Fibroblast of mammary gland (primary cell): ENCODE data around the gene CFD.

Experiments
- DNase-seq: peaks from one replicate; pipeline ENCODE4 v3.0.0-alpha.2; 2010; ENCODE audit warnings: low read depth
- H3K4me3 ChIP-seq: 2 replicates; pipeline ENCODE4 v1.5.1; 2011; ENCODE audit warnings: low read depth, mild to moderate bottlenecking, low read length, moderate library complexity; ENCODE audit not compliant: control insufficient read depth
- TF ChIP-seq, protein P1 (sequence below): conservative IDR thresholded peaks from 2 replicates; pipeline ENCODE4 v1.5.1; 2011; ENCODE audit warnings: low read depth, low read length, inconsistent platforms; ENCODE audit not compliant: control insufficient read depth, insufficient read depth

The CFD gene

DNA sequence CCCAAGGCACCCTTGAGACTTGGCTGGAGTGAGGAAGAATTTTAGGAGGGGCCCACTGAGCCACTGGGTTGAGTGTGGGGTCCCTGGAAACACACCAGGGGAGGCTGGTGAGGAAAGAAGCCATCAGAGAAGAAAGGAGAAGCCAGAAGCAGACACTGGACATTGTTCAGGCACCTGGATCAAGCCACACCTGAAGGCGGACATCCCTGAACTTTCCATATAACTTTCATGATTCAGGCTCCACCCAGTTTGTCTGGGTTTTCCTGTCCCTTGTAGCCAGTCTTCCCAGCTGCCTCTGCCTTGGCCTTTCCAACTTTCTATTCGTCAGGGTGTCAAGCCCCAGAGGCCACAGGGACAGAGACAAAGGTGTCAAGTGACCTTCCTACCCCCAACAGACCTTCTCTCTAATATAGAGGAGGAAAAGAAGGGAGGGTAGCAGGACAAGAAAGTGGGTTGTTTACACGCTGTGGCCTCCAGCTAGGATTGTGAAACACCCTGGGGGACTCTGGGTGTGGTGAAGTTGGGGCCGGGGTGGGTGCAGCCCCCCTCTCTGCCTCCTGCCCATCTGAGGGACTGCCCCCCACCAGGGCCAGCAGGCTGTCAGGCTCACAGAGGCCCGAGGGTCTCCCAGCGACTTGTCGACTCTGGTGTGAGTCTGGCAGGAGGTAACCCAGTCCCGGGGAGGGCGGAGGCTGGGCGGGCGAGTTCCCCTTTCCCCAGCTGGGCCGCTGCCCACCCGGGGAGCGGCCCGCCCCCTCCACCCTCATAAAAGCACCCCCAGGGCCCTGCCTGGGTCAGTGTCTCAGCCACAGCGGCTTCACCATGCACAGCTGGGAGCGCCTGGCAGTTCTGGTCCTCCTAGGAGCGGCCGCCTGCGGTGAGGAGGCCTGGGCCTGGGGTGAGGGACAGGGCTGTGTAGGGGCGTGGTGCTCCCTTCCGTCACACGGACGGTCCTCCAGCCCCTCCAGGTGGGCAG lies at the start of gene CFD:
CFD (plus strand) TSS at position 797 of the 976 bp plus-strand sequence; CDS start at position 823, 26 bp downstream.
- TF ChIP-seq, protein P1, sequence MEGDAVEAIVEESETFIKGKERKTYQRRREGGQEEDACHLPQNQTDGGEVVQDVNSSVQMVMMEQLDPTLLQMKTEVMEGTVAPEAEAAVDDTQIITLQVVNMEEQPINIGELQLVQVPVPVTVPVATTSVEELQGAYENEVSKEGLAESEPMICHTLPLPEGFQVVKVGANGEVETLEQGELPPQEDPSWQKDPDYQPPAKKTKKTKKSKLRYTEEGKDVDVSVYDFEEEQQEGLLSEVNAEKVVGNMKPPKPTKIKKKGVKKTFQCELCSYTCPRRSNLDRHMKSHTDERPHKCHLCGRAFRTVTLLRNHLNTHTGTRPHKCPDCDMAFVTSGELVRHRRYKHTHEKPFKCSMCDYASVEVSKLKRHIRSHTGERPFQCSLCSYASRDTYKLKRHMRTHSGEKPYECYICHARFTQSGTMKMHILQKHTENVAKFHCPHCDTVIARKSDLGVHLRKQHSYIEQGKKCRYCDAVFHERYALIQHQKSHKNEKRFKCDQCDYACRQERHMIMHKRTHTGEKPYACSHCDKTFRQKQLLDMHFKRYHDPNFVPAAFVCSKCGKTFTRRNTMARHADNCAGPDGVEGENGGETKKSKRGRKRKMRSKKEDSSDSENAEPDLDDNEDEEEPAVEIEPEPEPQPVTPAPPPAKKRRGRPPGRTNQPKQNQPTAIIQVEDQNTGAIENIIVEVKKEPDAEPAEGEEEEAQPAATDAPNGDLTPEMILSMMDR, result no peak
- DNase-seq, result peak; percentile 47
- peak within 1 kb of the TSS; percentile 19 for H3K4me3 ChIP-seq

GRCh38 chr19:810077-810855 lies 49.2 kb upstream of the CFD start:
- DNase-seq, result no peak
- no peak overlapping the region for H3K4me3 ChIP-seq
- TF ChIP-seq, protein P1, result no peak

GRCh38 chr19:810883-811489 lies 48.5 kb upstream of the CFD start:
- no peak for DNase-seq
- no peak overlapping the region for H3K4me3 ChIP-seq
- TF ChIP-seq, protein P1, result no peak

GRCh38 chr19:811506-812048 lies 47.9 kb upstream of the CFD start:
- no peak overlapping the region for H3K4me3 ChIP-seq
- no peak for DNase-seq
- TF ChIP-seq, protein P1, result no peak

DNA sequence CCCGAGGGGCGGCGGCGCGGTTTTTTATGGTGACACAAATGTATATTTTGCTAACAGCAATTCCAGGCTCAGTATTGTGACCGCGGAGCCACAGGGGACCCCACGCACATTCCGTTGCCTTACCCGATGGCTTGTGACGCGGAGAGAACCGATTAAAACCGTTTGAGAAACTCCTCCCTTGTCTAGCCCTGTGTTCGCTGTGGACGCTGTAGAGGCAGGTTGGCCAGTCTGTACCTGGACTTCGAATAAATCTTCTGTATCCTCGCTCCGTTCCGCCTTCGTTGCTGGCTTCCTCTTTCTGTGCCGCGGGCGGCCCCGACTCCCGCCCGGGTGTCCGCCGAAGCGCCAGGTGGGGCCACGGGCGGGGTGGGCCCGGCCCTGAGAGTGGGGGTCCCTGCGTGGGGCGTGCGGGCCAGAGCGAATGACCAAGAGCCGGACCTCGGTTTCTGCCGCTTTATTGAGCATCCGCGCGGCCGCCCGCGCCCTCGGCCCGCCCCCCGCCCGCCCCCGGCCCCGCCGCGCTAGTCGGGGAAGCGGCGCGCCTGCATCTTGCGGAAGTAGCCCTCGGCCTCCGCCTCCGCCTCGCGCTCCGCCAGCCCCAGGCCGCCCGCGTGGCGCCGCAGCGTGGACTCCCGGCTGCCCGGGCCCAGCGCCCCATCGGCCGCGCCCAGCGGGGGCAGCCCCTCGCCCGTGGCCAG lies 47.3 kb upstream of the CFD start:
- H3K4me3 ChIP-seq, result no peak overlapping the region
- DNase-seq, result no peak
- TF ChIP-seq, protein P1, result no peak
